Hair follicular keratinocyte (primary cell): ENCODE data around the gene ZNF778. TPM values are rescaled to one million over a fixed set of nuclear protein-coding genes. Genes with fewer than 3 reads are reported as not detected.

Experiments used
- total RNA-seq: library from RNA; depleted of rRNA; stranded (reverse); fragments of >200 nt; gene quantifications from 2 replicates; pipeline ENCODE4 v1.2.3, GENCODE V29; 2015

ZNF778 gene
- total RNA-seq = 7.0 and 8.4 TPM in 2 replicates

DNA sequence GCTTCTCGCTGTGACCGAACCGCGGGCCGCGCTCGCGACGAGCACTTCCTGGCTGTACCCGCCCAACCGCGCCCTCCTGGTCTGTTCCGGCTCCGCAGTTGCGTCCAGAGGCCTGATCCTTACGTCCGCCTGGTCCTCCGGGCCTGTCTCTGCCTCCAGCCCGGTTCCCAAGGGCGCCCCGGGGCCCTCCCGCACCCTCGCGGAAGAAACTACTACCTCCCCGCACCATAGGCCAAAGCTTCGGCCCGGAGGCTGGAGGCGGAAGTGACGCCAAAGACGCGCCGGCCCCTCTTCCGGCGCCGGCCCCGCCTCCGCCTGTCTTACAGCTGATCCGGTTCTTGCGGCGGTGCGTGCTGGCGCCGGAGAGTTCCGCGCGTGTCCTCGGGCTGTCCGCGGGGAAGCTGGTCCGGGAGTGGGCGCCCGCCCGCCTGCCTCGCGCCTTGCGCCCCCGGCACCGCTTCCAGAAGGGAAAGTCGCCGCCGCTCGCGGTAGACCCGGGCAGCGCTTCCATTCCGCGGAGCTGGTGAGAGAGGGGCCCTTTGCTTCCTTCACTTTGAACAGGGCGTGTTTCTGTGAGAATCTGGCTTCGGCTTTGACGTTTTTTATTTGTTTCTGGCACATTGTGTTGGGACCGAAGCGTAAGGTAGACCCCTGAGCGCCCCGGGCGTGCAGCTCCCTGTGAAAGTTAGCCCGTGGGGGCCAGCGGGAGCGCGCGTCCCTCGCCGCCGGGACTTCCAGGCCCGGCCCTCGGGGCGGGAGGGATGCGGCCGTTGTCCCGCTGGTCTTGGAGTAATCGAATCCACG lies at the start of gene ZNF778:
TSS of gene ZNF778 (plus strand) at position 316 of the 804 bp plus-strand sequence. CDS start 3,425 bp downstream, outside the sequence.

DNA sequence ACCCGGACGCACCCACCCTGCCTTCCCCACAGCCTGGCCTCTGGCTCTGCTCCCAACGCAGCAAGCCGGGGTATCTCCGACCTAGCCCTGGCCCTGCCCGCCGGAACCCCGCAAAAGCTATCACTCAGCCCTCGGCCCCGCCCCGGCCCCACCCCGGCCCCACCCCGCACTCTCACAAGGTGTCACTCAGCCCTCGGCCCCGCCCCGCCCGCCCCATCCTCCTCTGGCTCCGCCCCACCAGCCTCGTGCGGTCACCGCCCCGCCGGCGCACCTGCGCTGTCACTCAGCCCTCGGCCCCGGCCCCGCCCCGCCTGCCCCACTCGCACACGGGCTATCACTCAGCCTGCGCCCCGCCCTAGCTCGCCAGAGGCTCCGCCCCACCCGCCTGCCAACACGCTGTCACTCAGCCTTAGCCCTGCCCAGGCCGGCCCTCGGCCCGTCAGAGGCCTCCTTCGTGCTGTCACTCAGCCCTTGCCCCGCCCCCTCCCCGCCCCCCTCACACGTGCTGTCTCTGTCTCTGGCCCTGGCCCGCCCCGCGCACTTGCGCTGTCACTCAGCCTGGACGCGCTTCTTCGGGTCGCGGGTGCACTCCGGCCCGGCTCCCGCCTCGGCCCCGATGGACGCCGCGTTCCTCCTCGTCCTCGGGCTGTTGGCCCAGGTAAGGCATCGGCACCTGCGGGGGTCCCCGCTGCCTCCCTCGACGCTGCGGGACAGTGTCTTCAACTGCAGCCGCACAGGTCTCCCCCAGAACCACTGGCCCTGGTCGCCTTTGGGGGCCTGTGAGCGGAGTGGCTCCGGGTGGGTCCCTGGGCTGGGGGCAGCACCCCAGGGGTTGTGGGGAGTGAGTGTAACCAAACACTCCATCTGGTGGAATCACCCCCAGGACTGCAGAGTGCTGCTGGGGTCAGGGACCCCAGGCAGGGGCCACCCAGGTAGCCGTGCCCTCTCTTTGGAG lies 46.0 kb upstream of the ZNF778 start, which contains the start of gene CDH15:
TSS of gene CDH15 (plus strand) at position 533 of the 955 bp plus-strand sequence. CDS start at position 617, 84 bp downstream.

DNA sequence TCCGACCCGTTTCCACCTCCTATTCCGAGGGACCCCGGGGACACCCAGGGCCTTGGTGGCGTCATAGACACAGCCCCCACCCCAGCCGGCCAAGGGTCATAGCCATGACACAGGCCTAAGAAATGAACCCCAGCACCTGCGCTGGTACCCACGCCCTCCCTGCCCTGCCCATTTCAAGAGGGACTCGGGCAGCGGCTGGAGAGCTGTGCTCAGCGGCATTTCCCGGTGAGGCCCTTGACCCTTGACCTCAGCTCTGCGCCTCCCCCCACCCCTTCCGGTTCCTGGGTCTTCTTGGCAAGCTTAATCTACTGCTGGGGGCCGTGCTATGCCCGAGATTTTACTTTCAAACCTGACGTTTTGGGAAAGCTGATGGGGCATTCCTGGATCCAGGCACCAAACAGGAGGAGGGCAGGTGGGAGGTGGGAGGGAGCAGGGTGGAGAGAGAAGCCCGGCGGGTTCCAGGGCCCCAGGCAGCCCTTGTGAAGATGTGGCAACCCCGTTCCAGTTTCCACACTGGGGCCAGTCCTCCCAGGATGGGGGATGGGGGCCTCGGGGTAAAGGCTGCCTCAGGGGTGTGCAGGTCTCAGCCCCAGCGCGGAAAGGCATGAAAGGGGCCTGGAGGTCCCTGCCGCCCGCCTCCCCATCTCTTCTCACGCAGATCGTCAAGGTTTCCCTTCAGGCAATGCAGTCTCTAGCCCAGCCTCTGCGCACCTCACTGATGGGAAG lies 17.2 kb upstream of the ZNF778 start, which contains the start of gene SLC22A31:
TSS of gene SLC22A31 (minus strand) at position 414 of the 726 bp plus-strand sequence. CDS start at position 378, 36 bp downstream.

Other genes with a start within 250 kb of the ZNF778 start
- 0.11 and 0.23 TPM in 2 replicates for gene CBFA2T3, start 240.5 kb upstream of the ZNF778 start, total RNA-seq
- 22.5 and 36.7 TPM in 2 replicates for gene ACSF3, start 123.9 kb upstream of the ZNF778 start, total RNA-seq
- gene CDH15, start 46.0 kb upstream of the ZNF778 start, total RNA-seq = 0.08 TPM in 1 of 2 replicates, not detected in the other
- gene SLC22A31, start 17.2 kb upstream of the ZNF778 start, total RNA-seq = 0.19 and 0.55 TPM in 2 replicates